Gastrocnemius medialis (tissue), 4 donors: ENCODE results near the gene C6orf120.

ENCODE experiments used
- POLR2A ChIP-seq, 2 donors: fragments of 450-650 bp; IDR thresholded peaks; one replicate each; pipeline ENCODE4 v1.6.1; 2017; ENCODE audit warnings: antibody characterized with exemption in 2 of 2, mild to moderate bottlenecking in 2 of 2, moderate library complexity in 2 of 2
- TF ChIP-seq, protein P1 (sequence below), 5 experiments: fragments of 450-650 bp in 3 of 5; fragments of 200-600 bp in 2 of 5; sonication (generic) in 2 of 5; IDR thresholded peaks in 4 of 5; conservative IDR thresholded peaks in 1 of 5; 1 replicate in 4 of 5; 2 replicates in 1 of 5; pipeline ENCODE4 v1.5.1; 2016 to 2019; ENCODE audit warnings: antibody characterized with exemption in 5 of 5, mild to moderate bottlenecking in 3 of 5, moderate library complexity in 3 of 5

DNA sequence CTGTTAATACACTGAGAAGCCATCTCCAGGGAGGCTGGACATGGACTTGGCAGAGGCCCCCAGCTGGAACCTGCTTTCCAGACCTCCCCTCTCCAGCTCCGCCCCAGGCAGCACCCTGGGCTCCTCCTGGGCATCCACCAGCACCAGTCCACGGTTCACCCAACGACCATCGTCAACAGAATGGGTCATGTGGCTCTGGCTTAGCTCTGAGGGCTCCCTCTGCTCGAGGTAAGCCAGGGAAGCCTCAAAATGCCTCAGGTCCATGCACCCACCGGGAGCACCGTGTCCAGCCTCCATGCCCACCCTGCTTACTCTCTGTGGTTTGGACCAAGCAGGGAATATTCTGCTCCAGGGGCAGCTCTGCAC is 40.6 kb upstream of the C6orf120 start:
- no peak for TF ChIP-seq POLR2A (IDR thresholded peaks at IDR 0.05)
- TF ChIP-seq, protein P1, sequence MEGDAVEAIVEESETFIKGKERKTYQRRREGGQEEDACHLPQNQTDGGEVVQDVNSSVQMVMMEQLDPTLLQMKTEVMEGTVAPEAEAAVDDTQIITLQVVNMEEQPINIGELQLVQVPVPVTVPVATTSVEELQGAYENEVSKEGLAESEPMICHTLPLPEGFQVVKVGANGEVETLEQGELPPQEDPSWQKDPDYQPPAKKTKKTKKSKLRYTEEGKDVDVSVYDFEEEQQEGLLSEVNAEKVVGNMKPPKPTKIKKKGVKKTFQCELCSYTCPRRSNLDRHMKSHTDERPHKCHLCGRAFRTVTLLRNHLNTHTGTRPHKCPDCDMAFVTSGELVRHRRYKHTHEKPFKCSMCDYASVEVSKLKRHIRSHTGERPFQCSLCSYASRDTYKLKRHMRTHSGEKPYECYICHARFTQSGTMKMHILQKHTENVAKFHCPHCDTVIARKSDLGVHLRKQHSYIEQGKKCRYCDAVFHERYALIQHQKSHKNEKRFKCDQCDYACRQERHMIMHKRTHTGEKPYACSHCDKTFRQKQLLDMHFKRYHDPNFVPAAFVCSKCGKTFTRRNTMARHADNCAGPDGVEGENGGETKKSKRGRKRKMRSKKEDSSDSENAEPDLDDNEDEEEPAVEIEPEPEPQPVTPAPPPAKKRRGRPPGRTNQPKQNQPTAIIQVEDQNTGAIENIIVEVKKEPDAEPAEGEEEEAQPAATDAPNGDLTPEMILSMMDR (IDR thresholded peaks at IDR 0.05 in 4 of 5, conservative IDR thresholded peaks at IDR 0.05 in 1 of 5), result no peak
